GM21390 (cell line): ENCODE data around the gene NQO2.
"Not testable (repeated sequence)": the region's sequence is repeated elsewhere in the genome, so short reads cannot be mapped to it uniquely, and the experiment has no call there.

Source experiments
- ATAC-seq: cut with Tn5 transposase; IDR thresholded peaks from one replicate; pipeline ENCODE4 v1.9.1; 2021; ENCODE audit not compliant: unreplicated experiment

NQO2 gene

GRCh38 chr6:2988426-2989331 is 11.0 kb upstream of the NQO2 start:
- ATAC-seq = peak; percentile 68

GRCh38 chr6:2989332-2990247 is 10.1 kb upstream of the NQO2 start:
- peak; percentile 66 for ATAC-seq

- ATAC-seq = no peak
Measured at GRCh38 chr6:2990248-2990931, 9.3 kb upstream of the NQO2 start.

GRCh38 chr6:2990932-2991506 is 8.7 kb upstream of the NQO2 start:
- ATAC-seq = no peak

- ATAC-seq = no peak
Measured at GRCh38 chr6:2992330-2992979, 7.2 kb upstream of the NQO2 start.

GRCh38 chr6:2993755-2994317 is 5.9 kb upstream of the NQO2 start:
- no peak for ATAC-seq

DNA sequence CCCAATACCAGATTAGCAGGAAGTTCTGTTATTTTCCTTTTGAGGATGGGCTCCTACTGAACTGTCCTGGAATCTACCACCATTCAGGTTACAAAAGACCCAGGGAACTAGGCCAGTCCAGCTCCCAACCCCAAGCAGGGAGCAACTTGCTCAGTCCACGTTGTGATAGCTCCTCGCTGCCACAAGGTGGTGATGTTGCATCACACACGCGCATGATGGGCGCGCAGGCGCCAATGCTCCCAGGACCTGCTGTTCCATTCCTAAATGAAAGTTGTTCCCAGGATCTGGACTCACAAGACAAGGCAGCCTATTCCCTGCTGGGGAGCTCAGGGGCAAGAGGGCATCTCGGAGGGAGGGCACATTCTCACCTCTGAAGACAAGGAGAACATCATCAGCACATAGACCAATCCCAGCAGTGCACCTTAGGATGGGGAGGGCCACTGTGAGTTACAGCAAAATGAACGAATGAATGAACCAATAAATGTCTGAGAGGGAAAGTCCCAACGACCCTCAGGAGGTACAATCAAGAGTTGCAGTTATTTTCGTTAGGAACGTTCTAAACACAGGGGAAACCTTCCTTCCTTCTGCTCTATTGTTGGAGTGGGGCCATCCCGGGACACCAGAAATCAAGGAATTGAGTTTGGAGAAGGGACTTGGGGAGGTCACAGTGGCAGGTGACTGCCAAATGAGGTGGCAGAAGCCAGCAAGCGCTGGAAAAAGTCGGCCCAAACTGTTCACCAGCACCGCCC is 1.3 kb upstream of the NQO2 start:
- peak; percentile 51 for ATAC-seq

GRCh38 chr6:2998998-2999617 is 586 bp upstream of the NQO2 start:
- ATAC-seq = peak; percentile 15

GRCh38 chr6:3001146-3001772 is 1.6 kb downstream of the NQO2 start:
- no peak for ATAC-seq

GRCh38 chr6:3001773-3002293 is 2.1 kb downstream of the NQO2 start:
- no peak for ATAC-seq

GRCh38 chr6:3003226-3003625 is 3.5 kb downstream of the NQO2 start:
- ATAC-seq = not testable (repeated sequence)

- no peak for ATAC-seq
Measured at GRCh38 chr6:3005077-3005476, 5.4 kb downstream of the NQO2 start.

- no peak for ATAC-seq
Measured at GRCh38 chr6:3005874-3006273, 6.2 kb downstream of the NQO2 start.

GRCh38 chr6:3006476-3006875 is 6.8 kb downstream of the NQO2 start:
- ATAC-seq = no peak

DNA sequence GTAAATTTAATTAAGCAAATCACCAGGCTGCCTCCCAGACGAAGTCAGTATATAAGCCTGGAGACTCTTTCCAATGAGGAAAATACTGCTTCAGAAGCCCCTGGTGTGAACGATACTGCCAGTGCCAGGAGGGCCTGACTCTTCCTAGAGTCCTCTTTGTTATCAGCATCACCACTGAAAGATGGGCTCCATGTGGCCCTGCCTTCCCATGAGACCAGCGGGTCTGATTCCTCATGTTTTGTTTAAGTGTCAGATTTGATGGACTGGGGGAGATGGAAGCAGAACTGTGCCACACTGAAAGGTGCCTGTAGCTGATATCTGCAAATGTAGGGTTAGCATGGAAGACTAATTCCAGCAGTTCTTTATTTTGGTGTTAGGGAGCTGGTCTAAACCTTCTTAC is 7.9 kb downstream of the NQO2 start:
- no peak for ATAC-seq

DNA sequence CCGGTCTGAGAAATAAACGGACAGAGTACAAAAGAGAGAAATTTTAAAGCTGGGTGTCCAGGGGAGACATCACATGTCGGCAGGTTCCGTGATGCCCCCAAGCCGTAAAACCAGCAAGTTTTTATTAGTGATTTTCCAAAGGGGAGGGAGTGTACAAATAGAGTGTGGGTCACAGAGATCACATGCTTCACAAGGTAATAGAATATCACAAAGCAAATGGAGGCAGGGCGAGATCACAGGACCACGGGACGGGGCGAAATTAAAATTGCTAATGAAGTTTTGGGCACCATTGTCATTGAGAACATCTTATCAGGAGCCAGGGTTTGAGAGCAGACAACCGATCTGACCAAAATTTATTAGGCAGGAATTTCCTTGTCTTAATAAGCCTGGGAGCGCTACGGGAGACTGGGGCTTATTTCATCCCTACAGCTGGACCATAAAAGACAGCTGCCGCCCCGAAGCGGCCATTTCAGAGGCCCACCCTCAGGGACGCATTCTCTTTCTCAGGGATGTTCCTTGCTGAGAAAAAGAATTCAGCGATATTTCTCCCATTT is 9.1 kb downstream of the NQO2 start:
- not testable (repeated sequence) for ATAC-seq

- no peak for ATAC-seq
Measured at GRCh38 chr6:3009930-3010329, 10.2 kb downstream of the NQO2 start.

DNA sequence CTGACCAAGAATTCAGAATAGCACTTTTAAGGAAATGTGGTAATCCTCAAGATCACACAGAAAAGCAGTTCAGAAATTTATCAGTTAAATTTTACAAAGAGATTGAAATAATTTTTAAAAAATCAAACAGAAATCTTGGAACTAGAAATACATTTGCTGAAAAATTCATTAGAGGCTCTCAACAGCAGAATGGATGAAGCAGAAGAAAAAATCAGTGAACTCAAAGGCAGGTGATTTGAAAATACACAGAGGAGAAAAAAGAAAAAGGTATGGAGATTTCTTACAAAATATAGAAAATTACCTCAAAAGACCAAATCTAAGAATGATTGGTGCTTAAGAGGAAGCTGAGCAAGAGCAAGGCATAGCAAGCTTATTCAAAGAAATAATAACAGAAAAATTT is 11.5 kb downstream of the NQO2 start:
- ATAC-seq = no peak
